ENCODE measurements around the gene RFX2. TPM values are rescaled to one million over a fixed set of nuclear protein-coding genes. Genes with fewer than 3 reads are reported as not detected.

Gene RFX2
- 10.7 and 14.2 TPM in 2 replicates for total RNA-seq (ENCODE audit: low replicate concordance)

- no peak for TF ChIP-seq CTCF (IDR thresholded peaks at IDR 0.05; ENCODE audit: insufficient read depth, low read length)
- peak within 1 kb of the TSS; percentile 79 for H3K4me3 ChIP-seq (ENCODE audit: low read depth, low read length)
- peak; percentile 98 for DNase-seq (ENCODE audit: low read depth)
These were observed at the start of gene RFX2 for GRCh38 chr19:6110360-6110977. Gene RFX2 (minus strand): TSS chr19:6110500. CDS start chr19:6047496, 63,004 bp downstream.

DNA sequence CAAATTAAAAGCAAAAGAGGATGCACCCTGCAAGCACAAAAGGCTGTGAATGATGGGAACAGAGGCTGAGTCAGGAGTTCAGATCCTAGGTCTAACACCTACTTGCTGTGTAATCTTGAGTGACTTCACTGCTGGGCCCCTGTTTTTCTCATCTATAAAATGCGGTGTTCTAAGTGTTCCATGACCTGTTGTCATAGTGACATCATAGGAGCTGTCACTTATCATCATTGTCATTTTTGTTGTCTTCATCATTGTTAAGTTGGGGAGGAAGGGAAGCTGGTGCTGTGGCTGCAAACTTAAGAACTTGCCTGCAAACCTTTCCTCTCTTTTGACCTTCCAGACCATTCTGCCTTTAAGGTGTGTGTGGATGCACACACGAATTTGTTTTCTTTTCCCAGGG, 45.7 kb upstream of the RFX2 start:
- no peak for TF ChIP-seq CTCF (IDR thresholded peaks at IDR 0.05; ENCODE audit: insufficient read depth, low read length)
- DNase-seq (ENCODE audit: low read depth) = no peak
- no peak overlapping the region for H3K4me3 ChIP-seq (ENCODE audit: low read depth, low read length)

- no peak for DNase-seq (ENCODE audit: low read depth)
- H3K4me3 ChIP-seq (ENCODE audit: low read depth, low read length) = no peak overlapping the region
- TF ChIP-seq CTCF (IDR thresholded peaks at IDR 0.05; ENCODE audit: insufficient read depth, low read length) = no peak
These were observed 40.0 kb upstream of the RFX2 start for GRCh38 chr19:6150289-6150688.

DNA sequence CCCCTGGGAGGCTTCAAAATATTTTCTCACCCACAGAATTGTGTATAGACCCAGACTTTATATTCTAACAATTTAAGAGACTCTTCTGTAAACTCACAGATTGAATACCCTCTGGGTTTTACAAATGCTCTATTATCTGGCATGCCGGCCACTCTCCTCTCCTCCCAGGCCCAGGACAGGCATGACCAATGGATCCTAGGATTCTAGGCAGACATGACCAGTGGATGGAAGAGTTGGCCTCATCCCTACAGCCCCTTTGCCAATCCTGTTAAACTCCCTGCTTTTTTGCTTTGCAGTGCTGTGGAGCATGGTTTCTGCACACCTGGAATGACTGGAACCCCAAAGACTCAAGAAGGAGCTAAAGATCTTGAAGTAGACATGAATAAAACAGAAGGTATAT, 30.9 kb upstream of the RFX2 start:
- no peak overlapping the region for H3K4me3 ChIP-seq (ENCODE audit: low read depth, low read length)
- DNase-seq (ENCODE audit: low read depth) = no peak
- TF ChIP-seq CTCF (IDR thresholded peaks at IDR 0.05; ENCODE audit: insufficient read depth, low read length) = no peak

DNA sequence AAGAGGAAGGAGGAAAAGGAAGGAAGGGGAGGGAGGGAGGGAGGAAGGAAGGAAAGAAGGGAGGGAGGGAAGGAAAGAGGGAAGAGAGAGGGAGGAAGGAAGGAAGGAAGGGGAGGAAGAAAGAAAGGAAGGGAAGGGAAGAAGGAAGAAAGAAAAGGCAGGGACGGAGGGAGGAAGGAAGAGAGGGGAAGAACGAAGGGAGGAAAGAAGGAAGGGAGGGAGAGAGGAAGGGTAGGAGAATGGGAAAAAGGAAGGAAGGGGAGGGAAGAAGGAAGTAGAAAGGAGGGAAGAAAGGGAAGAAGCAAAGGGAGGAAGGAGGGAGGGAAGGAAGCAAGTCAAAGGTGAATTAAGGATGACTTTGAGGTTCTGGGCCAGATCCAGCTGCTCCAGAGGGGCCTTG, 28.2 kb upstream of the RFX2 start:
- no peak overlapping the region for H3K4me3 ChIP-seq (ENCODE audit: low read depth, low read length)
- no peak for TF ChIP-seq CTCF (IDR thresholded peaks at IDR 0.05; ENCODE audit: insufficient read depth, low read length)
- DNase-seq (ENCODE audit: low read depth) = no peak

GRCh38 chr19:6138066-6138465, 27.8 kb upstream of the RFX2 start:
- H3K4me3 ChIP-seq (ENCODE audit: low read depth, low read length) = no peak overlapping the region
- TF ChIP-seq CTCF (IDR thresholded peaks at IDR 0.05; ENCODE audit: insufficient read depth, low read length) = no peak
- DNase-seq (ENCODE audit: low read depth) = no peak

DNA sequence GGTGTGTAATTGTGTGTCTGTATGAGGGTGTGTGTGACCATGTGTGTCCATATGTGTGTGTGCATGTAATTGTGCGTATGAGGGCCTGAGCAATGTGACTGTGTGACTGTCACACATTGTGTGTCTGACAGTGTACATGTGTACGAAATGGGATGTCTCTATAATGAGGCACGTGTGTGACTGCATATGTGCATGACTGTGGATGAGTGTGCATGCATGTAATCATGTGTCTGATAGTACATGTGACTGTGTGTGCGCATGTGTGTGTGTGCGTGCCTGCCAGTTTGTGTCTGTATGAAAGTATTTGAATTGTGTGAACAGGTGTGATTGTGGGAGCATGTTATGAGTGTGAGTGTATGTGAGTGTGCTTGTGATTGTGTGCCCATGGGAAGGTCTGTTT, 22.9 kb upstream of the RFX2 start:
- TF ChIP-seq CTCF (IDR thresholded peaks at IDR 0.05; ENCODE audit: insufficient read depth, low read length) = no peak

More for the DNA sequence above, 22.9 kb upstream of the RFX2 start:
- no peak overlapping the region for H3K4me3 ChIP-seq (ENCODE audit: low read depth, low read length)
- no peak for DNase-seq (ENCODE audit: low read depth)

Data from fibroblast of the aortic adventitia (primary cell).